GM12891 (cell line): ENCODE results near the gene SVIP.
A peak's percentile ranks its signal among the peaks of the same experiment; 100 is the strongest.

Experiments
- DNase-seq: peaks from one replicate; pipeline ENCODE4 v3.0.0; 2011; ENCODE audit warnings: low spot score; ENCODE audit not compliant: insufficient read length
- FAIRE-seq: peaks from 2 replicates; lab custom pipeline; 2011; peaks lifted over from hg19 to GRCh38; lab: Jason Lieb, UNC
- PAX5 ChIP-seq: IDR thresholded peaks from 2 replicates; pipeline ENCODE4 v1.6.1; 2011; ENCODE audit warnings: low read length, moderate library complexity, mild to moderate bottlenecking; ENCODE audit not compliant: insufficient read depth, severe bottlenecking
- POLR2A ChIP-seq: IDR thresholded peaks from 2 replicates; pipeline ENCODE4 v1.6.1; 2011; ENCODE audit warnings: low read depth, low read length, control low read depth
- POLR2AphosphoS5 ChIP-seq: IDR thresholded peaks from 2 replicates; pipeline ENCODE4 v1.6.1; 2011; ENCODE audit warnings: low read depth, low read length, control low read depth
- POU2F2 ChIP-seq: IDR thresholded peaks from 2 replicates; pipeline ENCODE4 v1.6.1; 2011; ENCODE audit warnings: low read depth, mild to moderate bottlenecking, control low read depth, low read length, moderate library complexity
- SPI1 ChIP-seq: IDR thresholded peaks from 2 replicates; pipeline ENCODE4 v1.6.1; 2011; ENCODE audit warnings: low read depth, low read length, control low read depth
- TAF1 ChIP-seq: IDR thresholded peaks from 2 replicates; pipeline ENCODE4 v1.6.1; 2011; ENCODE audit warnings: low read depth, low read length, control low read depth

Gene SVIP

GRCh38 chr11:22800482-22800881 is 29.1 kb downstream of the SVIP start:
- no peak for DNase-seq
- TF ChIP-seq SPI1 (no peak), PAX5 (no peak), POU2F2 (no peak), POLR2AphosphoS5 (no peak), POLR2A (no peak), TAF1 (no peak)
- no peak for FAIRE-seq

DNA sequence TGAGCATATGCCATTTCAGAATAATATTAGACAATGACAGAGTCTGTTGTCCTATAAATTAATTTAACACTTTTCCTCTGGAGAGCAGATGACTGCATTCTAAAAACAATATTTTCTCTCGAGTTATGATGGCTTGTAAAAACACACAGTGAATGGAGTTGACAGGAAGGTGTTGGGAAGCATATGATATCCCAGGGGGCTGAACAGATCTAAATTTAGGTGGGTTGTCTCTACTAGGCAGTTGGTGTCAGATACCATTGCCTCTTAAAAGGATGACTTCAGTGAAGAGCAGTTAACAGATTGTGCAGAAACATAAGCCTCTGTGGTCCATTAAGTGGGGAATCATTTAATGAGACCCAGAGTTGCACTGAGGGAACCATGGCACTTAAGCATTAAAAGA is 30.7 kb downstream of the SVIP start:
- DNase-seq (no peak), FAIRE-seq (no peak)
- no peak for TF ChIP-seq SPI1
- no peak for TF ChIP-seq PAX5
- no peak for TF ChIP-seq POLR2AphosphoS5
- TF ChIP-seq POU2F2 = no peak
- no peak for TF ChIP-seq POLR2A
- TF ChIP-seq TAF1 = no peak

DNA sequence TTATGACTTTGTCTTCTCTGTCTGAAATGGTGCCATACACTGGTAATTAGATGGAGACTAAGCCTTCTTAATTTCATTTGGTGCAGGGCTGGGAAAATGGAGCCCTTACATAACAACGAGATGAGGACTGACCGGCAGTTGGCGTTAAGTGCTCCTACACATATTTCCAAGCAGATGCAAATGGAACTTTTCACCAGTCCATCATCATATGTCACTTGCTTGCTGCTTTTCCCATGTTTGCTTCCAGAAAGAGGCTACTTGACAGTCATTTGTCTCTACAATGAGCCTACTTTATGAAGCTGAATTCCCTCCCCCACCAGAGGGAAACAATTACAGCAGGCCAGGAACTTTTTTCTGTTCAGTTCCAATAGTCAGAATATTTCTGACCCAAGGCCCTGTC is 32.6 kb downstream of the SVIP start:
- TF ChIP-seq POLR2A (no peak), POLR2AphosphoS5 (no peak), TAF1 (no peak), POU2F2 (no peak), SPI1 (no peak), PAX5 (no peak)
- no peak for DNase-seq
- no peak for FAIRE-seq

DNA sequence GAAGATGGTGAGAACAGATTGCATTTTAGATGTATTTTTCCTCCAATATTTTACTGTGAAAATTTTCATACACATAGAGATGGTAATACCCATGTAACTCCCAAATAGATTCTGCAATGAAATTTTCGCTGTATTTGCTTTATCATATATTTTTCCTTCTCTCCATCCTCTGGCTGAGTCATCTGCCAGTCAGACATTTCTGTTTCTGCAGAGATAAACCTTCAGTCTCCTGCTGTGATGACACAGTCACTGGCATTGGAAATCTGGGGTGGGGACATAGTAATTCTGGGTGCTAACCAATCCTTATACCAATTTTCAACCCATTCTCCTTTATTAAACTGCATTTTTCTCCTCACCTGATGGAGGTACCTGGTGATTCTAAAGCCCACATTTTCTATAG is 33.7 kb downstream of the SVIP start:
- FAIRE-seq (no peak), DNase-seq (no peak)
- no peak for TF ChIP-seq PAX5
- no peak for TF ChIP-seq POLR2A
- TF ChIP-seq POU2F2 = no peak
- TF ChIP-seq TAF1 = no peak
- no peak for TF ChIP-seq SPI1
- no peak for TF ChIP-seq POLR2AphosphoS5

GRCh38 chr11:22792497-22792896 is 37.1 kb downstream of the SVIP start:
- FAIRE-seq = no peak
- TF ChIP-seq TAF1 (no peak), POLR2AphosphoS5 (no peak), PAX5 (no peak), POU2F2 (no peak), SPI1 (no peak), POLR2A (no peak)
- no peak for DNase-seq

- TF ChIP-seq POLR2A (no peak), POLR2AphosphoS5 (no peak), POU2F2 (no peak), PAX5 (no peak), TAF1 (no peak), SPI1 (no peak)
- FAIRE-seq (peak; percentile 91), DNase-seq (no peak)
These were observed 41.9 kb downstream of the SVIP start for GRCh38 chr11:22787551-22788162.

GRCh38 chr11:22787055-22787454 is 42.5 kb downstream of the SVIP start:
- DNase-seq = no peak
- TF ChIP-seq POLR2AphosphoS5 (no peak), POU2F2 (no peak), SPI1 (no peak)
- no peak for FAIRE-seq

GRCh38 chr11:22786475-22786874 is 43.1 kb downstream of the SVIP start:
- DNase-seq (no peak), FAIRE-seq (peak; percentile 89)
- TF ChIP-seq POU2F2 (peak; percentile 48; the same call in 1 of the 2 replicates), POLR2AphosphoS5 (no peak), TAF1 (no peak), SPI1 (no peak), PAX5 (no peak), POLR2A (no peak)

DNA sequence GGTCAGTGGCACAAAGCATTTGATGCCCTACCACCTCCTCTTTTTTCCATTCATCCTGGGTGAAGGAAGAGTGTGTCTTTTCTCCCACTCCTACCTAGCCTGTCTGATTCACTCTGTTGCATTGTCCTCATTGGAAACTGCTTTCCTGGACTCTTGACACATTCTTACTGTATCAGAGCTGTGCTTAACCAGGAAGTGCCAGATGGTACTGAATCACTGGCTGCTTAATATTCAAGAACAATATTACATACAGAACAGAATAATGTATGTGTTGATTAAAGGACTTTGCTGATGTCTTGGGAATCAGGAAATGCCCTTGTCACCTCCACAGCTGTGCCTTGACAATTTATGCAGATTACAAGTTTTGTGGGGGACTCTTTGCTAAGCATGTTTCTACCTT is 44.4 kb downstream of the SVIP start:
- FAIRE-seq (peak; percentile 72), DNase-seq (no peak)

More for the DNA sequence above, 44.4 kb downstream of the SVIP start:
- TF ChIP-seq POLR2A (no peak), POU2F2 (no peak), TAF1 (no peak), SPI1 (no peak), POLR2AphosphoS5 (no peak)
